Activated naive CD8-positive, alpha-beta T cell treated with anti-CD3 and anti-CD28 coated beads, Interleukin-2, amount 10 ng/mL, durations not matched to agents 7 days and 5 days (primary cell): ENCODE measurements around the gene ARL6IP1. TPM values are rescaled to one million over a fixed set of nuclear protein-coding genes. Genes with fewer than 3 reads are reported as not detected.

ENCODE experiments used
- ATAC-seq: fragments of 150-1000 bp; cut with Tn5 transposase; one replicate; pipeline ENCODE4 v1.10.0; 2021; ENCODE audit warnings: low read depth, moderate library complexity
- POLR2A ChIA-PET: fragments of 350-600 bp; sonication (Branson Sonifier 250); formaldehyde crosslinking; loops from one replicate; lab custom pipeline; 2021; ENCODE audit warnings: antibody characterized with exemption; lab: Charles Lee
- DNase-seq: peaks from one replicate; pipeline ENCODE4 v3.0.0; 2021
- H3K27ac Mint-ChIP-seq: one replicate; pipeline ENCODE4 v1.8.0; 2022; ENCODE audit warnings: mild to moderate bottlenecking, mixed read lengths
- H3K27me3 Mint-ChIP-seq: one replicate; pipeline ENCODE4 v1.8.0; 2022; ENCODE audit warnings: mild to moderate bottlenecking, moderate library complexity, mixed read lengths
- H3K36me3 Mint-ChIP-seq: one replicate; pipeline ENCODE4 v1.8.0; 2021; ENCODE audit warnings: mild to moderate bottlenecking, mixed read lengths
- H3K4me1 Mint-ChIP-seq: one replicate; pipeline ENCODE4 v1.8.0; 2021; ENCODE audit warnings: mixed read lengths
- H3K4me3 Mint-ChIP-seq: one replicate; pipeline ENCODE4 v1.8.0; 2022; ENCODE audit warnings: mild to moderate bottlenecking, moderate library complexity, mixed read lengths
- H3K9me3 Mint-ChIP-seq: one replicate; pipeline ENCODE4 v1.8.0; 2021; ENCODE audit warnings: mixed read lengths
- total RNA-seq, 2 experiments: library from RNA; stranded (reverse); gene quantifications; one replicate each; pipeline ENCODE4 v1.2.3, GENCODE V29; 2021

ARL6IP1 gene
- total RNA-seq, 2 experiments from 2014 or later, result 176 to 182 TPM

GRCh38 chr16:18816286-18816685 is 14.9 kb upstream of the ARL6IP1 start:
- Mint-ChIP-seq H3K4me3 (no peak overlapping the region), H3K27me3 (no peaks in the 10 kb centered on the region), H3K9me3 (no peaks in the 10 kb centered on the region), H3K36me3 (peaks cover 29% of the 10 kb centered on the region), H3K27ac (no peak overlapping the region), H3K4me1 (peaks cover 4% of the 10 kb centered on the region)
- DNase-seq (no peak), ATAC-seq (no peak)
- POLR2A ChIA-PET, result interaction anchor here (1.4 kb wide), 1 partner anchor 15 kb away, joined by 7 read pairs; the partner anchor contains the start of gene ARL6IP1

- no peaks in the 10 kb centered on the region for H3K9me3 Mint-ChIP-seq
- no peak overlapping the region for H3K27ac Mint-ChIP-seq
These were observed 10.6 kb upstream of the ARL6IP1 start for GRCh38 chr16:18811925-18812324.

GRCh38 chr16:18809165-18809564 is 7.8 kb upstream of the ARL6IP1 start:
- H3K27ac Mint-ChIP-seq, result no peak overlapping the region
- H3K4me1 Mint-ChIP-seq, result peaks cover 7% of the 10 kb centered on the region
- H3K27me3 Mint-ChIP-seq, result no peaks in the 10 kb centered on the region
- H3K4me3 Mint-ChIP-seq, result no peak overlapping the region
- H3K36me3 Mint-ChIP-seq, result peaks cover 38% of the 10 kb centered on the region
- ATAC-seq (no peak), DNase-seq (no peak)
- POLR2A ChIA-PET, result no interaction called here
- H3K9me3 Mint-ChIP-seq, result no peaks in the 10 kb centered on the region

More at GRCh38 chr16:18811925-18812324, 10.6 kb upstream of the ARL6IP1 start:
- ATAC-seq (no peak), DNase-seq (no peak)
- POLR2A ChIA-PET, result no interaction called here
- H3K4me1 Mint-ChIP-seq, result no peaks in the 10 kb centered on the region
- no peak overlapping the region for H3K4me3 Mint-ChIP-seq
- H3K27me3 Mint-ChIP-seq, result no peaks in the 10 kb centered on the region
- H3K36me3 Mint-ChIP-seq, result peaks cover 36% of the 10 kb centered on the region

- Mint-ChIP-seq H3K36me3 (peaks cover 31% of the 10 kb centered on the region), H3K4me3 (no peak overlapping the region), H3K9me3 (no peaks in the 10 kb centered on the region), H3K27ac (peak overlapping the region; percentile 14), H3K4me1 (peaks cover 22% of the 10 kb centered on the region), H3K27me3 (no peaks in the 10 kb centered on the region)
- ATAC-seq (no peak), DNase-seq (no peak)
- POLR2A ChIA-PET, result interaction anchor here (8.2 kb wide), 1 partner anchor 17 kb away, joined by 214 read pairs; the partner anchor contains the start of gene RPS15A
These were observed 4.0 kb upstream of the ARL6IP1 start for GRCh38 chr16:18805257-18805773.

- H3K27me3 Mint-ChIP-seq, result no peaks in the 10 kb centered on the region
- POLR2A ChIA-PET, result interaction anchor here (0.8 to 8.2 kb wide), 3 partner anchors 16 to 263 kb away, joined by 3 to 214 read pairs (median 3); partner anchors contain the start of genes COQ7 and RPS15A
- no peak for DNase-seq
- peaks cover 30% of the 10 kb centered on the region for H3K4me1 Mint-ChIP-seq
- no peak for ATAC-seq
- peak overlapping the region; percentile 70 for H3K27ac Mint-ChIP-seq
- H3K9me3 Mint-ChIP-seq, result no peaks in the 10 kb centered on the region
- no peak overlapping the region for H3K4me3 Mint-ChIP-seq
- peaks cover 32% of the 10 kb centered on the region for H3K36me3 Mint-ChIP-seq
These were observed 3.2 kb upstream of the ARL6IP1 start for GRCh38 chr16:18804540-18804939.

GRCh38 chr16:18803569-18804462 is 2.5 kb upstream of the ARL6IP1 start:
- DNase-seq (no peak), ATAC-seq (no peak)
- H3K9me3 Mint-ChIP-seq, result no peaks in the 10 kb centered on the region
- H3K27ac Mint-ChIP-seq, result peak overlapping the region; percentile 80
- H3K4me3 Mint-ChIP-seq, result peak overlapping the region; percentile 99
- peaks cover 26% of the 10 kb centered on the region for H3K36me3 Mint-ChIP-seq
- POLR2A ChIA-PET, result interaction anchor here (0.6 to 8.2 kb wide), 7 partner anchors 16 to 265 kb away, joined by 3 to 214 read pairs (median 4); partner anchors contain the start of genes COQ7 and RPS15A
- no peaks in the 10 kb centered on the region for H3K27me3 Mint-ChIP-seq
- peaks cover 34% of the 10 kb centered on the region for H3K4me1 Mint-ChIP-seq

- H3K4me3 Mint-ChIP-seq, result peak overlapping the region; percentile 99
- H3K4me1 Mint-ChIP-seq, result peaks cover 38% of the 10 kb centered on the region
- POLR2A ChIA-PET, result interaction anchor here (0.6 to 8.2 kb wide), 7 partner anchors 15 to 265 kb away, joined by 3 to 214 read pairs (median 4); partner anchors contain the start of genes COQ7 and RPS15A
- ATAC-seq, result no peak
- H3K9me3 Mint-ChIP-seq, result no peaks in the 10 kb centered on the region
- H3K27me3 Mint-ChIP-seq, result no peaks in the 10 kb centered on the region
- H3K27ac Mint-ChIP-seq, result peak overlapping the region; percentile 98
- H3K36me3 Mint-ChIP-seq, result peaks cover 20% of the 10 kb centered on the region
- no peak for DNase-seq
These were observed 1.5 kb upstream of the ARL6IP1 start for GRCh38 chr16:18802767-18803343.

GRCh38 chr16:18800775-18801144 is 589 bp downstream of the ARL6IP1 start:
- Mint-ChIP-seq H3K36me3 (peaks cover 28% of the 10 kb centered on the region), H3K4me1 (peaks cover 49% of the 10 kb centered on the region), H3K27me3 (no peaks in the 10 kb centered on the region), H3K9me3 (no peaks in the 10 kb centered on the region), H3K27ac (peak overlapping the region; percentile 98), H3K4me3 (peak overlapping the region; percentile 99)
- ATAC-seq (no peak), DNase-seq (no peak)
- POLR2A ChIA-PET, result interaction anchor here (2.1 to 8.2 kb wide), 3 partner anchors 13 to 30 kb away, joined by 15 to 214 read pairs (median 20); partner anchors contain the start of gene RPS15A

GRCh38 chr16:18800293-18800692 is 1.1 kb downstream of the ARL6IP1 start:
- Mint-ChIP-seq H3K4me1 (peaks cover 49% of the 10 kb centered on the region), H3K36me3 (peaks cover 28% of the 10 kb centered on the region), H3K9me3 (no peaks in the 10 kb centered on the region), H3K27ac (peak overlapping the region; percentile 98), H3K27me3 (no peaks in the 10 kb centered on the region), H3K4me3 (peak overlapping the region; percentile 99)
- ATAC-seq (no peak), DNase-seq (no peak)
- POLR2A ChIA-PET, result interaction anchor here (2.1 to 8.2 kb wide), 3 partner anchors 12 to 30 kb away, joined by 15 to 214 read pairs (median 20); partner anchors contain the start of gene RPS15A

GRCh38 chr16:18799500-18799899 is 1.8 kb downstream of the ARL6IP1 start:
- peaks cover 45% of the 10 kb centered on the region for H3K4me1 Mint-ChIP-seq
- ATAC-seq (no peak), DNase-seq (no peak)
- H3K27me3 Mint-ChIP-seq, result no peaks in the 10 kb centered on the region
- POLR2A ChIA-PET, result interaction anchor here (8.2 kb wide), 1 partner anchor 11 kb away, joined by 214 read pairs; the partner anchor contains the start of gene RPS15A
- H3K36me3 Mint-ChIP-seq, result peaks cover 28% of the 10 kb centered on the region
- no peaks in the 10 kb centered on the region for H3K9me3 Mint-ChIP-seq
- H3K27ac Mint-ChIP-seq, result peak overlapping the region; percentile 98
- H3K4me3 Mint-ChIP-seq, result peak overlapping the region; percentile 99

GRCh38 chr16:18797746-18798145 is 3.6 kb downstream of the ARL6IP1 start:
- peak overlapping the region; percentile 24 for H3K27ac Mint-ChIP-seq
- no peak for DNase-seq
- H3K27me3 Mint-ChIP-seq, result no peaks in the 10 kb centered on the region
- POLR2A ChIA-PET, result interaction anchor here (8.2 kb wide), 1 partner anchor 10 kb away, joined by 214 read pairs; the partner anchor contains the start of gene RPS15A
- no peak for ATAC-seq
- peaks cover 35% of the 10 kb centered on the region for H3K36me3 Mint-ChIP-seq
- no peaks in the 10 kb centered on the region for H3K9me3 Mint-ChIP-seq
- peaks cover 38% of the 10 kb centered on the region for H3K4me1 Mint-ChIP-seq
- H3K4me3 Mint-ChIP-seq, result peak overlapping the region; percentile 52

- H3K27me3 Mint-ChIP-seq, result no peaks in the 10 kb centered on the region
- no peak overlapping the region for H3K4me3 Mint-ChIP-seq
- peaks cover 35% of the 10 kb centered on the region for H3K36me3 Mint-ChIP-seq
- ATAC-seq (no peak), DNase-seq (no peak)
- no peak overlapping the region for H3K27ac Mint-ChIP-seq
- peaks cover 37% of the 10 kb centered on the region for H3K4me1 Mint-ChIP-seq
- POLR2A ChIA-PET, result no interaction called here
- no peaks in the 10 kb centered on the region for H3K9me3 Mint-ChIP-seq
These were observed 5.0 kb downstream of the ARL6IP1 start for GRCh38 chr16:18796377-18796776.
